SK-N-SH (cell line): ENCODE results near the gene NXNL2.

Experiments used
- CHD2 ChIP-seq: fragments of 150-350 bp; IDR thresholded peaks from 2 replicates; pipeline ENCODE4 v1.6.1; 2018; ENCODE audit warnings: low read length; ENCODE audit not compliant: partially characterized antibody
- EP300 ChIP-seq, 2 experiments: IDR thresholded peaks; 2 replicates each; pipeline versions ENCODE4 v1.4.0 to v1.6.1; 2012; ENCODE audit warnings: borderline replicate concordance in 1 of 2, low read depth in 1 of 2, low read length in 1 of 2
- GATA2 ChIP-seq: sonication (generic); formaldehyde crosslinking; IDR thresholded peaks from 2 replicates; pipeline ENCODE4 v1.5.0; 2020; ENCODE audit warnings: mild to moderate bottlenecking, missing genetic modification reagents
- POLR2AphosphoS5 ChIP-seq: IDR thresholded peaks from 2 replicates; pipeline ENCODE4 v1.6.1; 2012; ENCODE audit warnings: low read depth, low read length
- RCOR1 ChIP-seq: fragments of 150-350 bp; IDR thresholded peaks from 2 replicates; pipeline ENCODE4 v1.6.1; 2017; ENCODE audit warnings: antibody characterized with exemption, low read length
- REST ChIP-seq: IDR thresholded peaks from 2 replicates; pipeline ENCODE4 v1.6.1; 2012; ENCODE audit warnings: mild to moderate bottlenecking, low read depth, low read length, moderate library complexity
- TEAD4 ChIP-seq: IDR thresholded peaks from 2 replicates; pipeline ENCODE4 v1.4.0; 2012; ENCODE audit warnings: mild to moderate bottlenecking, borderline replicate concordance; ENCODE audit not compliant: insufficient read depth
- USF1 ChIP-seq: IDR thresholded peaks from 2 replicates; pipeline ENCODE4 v1.4.0; 2012; ENCODE audit warnings: low read depth, borderline replicate concordance
- YY1 ChIP-seq: IDR thresholded peaks from 2 replicates; pipeline ENCODE4 v1.4.0; 2012; ENCODE audit warnings: low read depth, mild to moderate bottlenecking
- ZBTB33 ChIP-seq: IDR thresholded peaks from 2 replicates; pipeline ENCODE4 v1.4.0; 2012; ENCODE audit warnings: low read depth, borderline replicate concordance
- TF ChIP-seq, protein P1 (sequence below): fragments of 200-600 bp; sonication (generic); IDR thresholded peaks from 2 replicates; pipeline ENCODE4 v1.6.1; 2017; ENCODE audit warnings: antibody characterized with exemption, mild to moderate bottlenecking, moderate library complexity

GRCh38 chr9:88586452-88586851 lies 51.5 kb downstream of the NXNL2 start:
- TF ChIP-seq, protein P1, sequence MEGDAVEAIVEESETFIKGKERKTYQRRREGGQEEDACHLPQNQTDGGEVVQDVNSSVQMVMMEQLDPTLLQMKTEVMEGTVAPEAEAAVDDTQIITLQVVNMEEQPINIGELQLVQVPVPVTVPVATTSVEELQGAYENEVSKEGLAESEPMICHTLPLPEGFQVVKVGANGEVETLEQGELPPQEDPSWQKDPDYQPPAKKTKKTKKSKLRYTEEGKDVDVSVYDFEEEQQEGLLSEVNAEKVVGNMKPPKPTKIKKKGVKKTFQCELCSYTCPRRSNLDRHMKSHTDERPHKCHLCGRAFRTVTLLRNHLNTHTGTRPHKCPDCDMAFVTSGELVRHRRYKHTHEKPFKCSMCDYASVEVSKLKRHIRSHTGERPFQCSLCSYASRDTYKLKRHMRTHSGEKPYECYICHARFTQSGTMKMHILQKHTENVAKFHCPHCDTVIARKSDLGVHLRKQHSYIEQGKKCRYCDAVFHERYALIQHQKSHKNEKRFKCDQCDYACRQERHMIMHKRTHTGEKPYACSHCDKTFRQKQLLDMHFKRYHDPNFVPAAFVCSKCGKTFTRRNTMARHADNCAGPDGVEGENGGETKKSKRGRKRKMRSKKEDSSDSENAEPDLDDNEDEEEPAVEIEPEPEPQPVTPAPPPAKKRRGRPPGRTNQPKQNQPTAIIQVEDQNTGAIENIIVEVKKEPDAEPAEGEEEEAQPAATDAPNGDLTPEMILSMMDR: no peak
- TF ChIP-seq ZBTB33: no peak
- no peak for TF ChIP-seq TEAD4
- TF ChIP-seq USF1: no peak
- TF ChIP-seq GATA2 (CRISPR knock-in tag): no peak
- TF ChIP-seq EP300 (IDR thresholded peaks at IDR 0.05; ENCODE audit: borderline replicate concordance in 1 of 2, low read depth in 1 of 2, low read length in 1 of 2): no peak
- no peak for TF ChIP-seq YY1
- no peak for TF ChIP-seq POLR2AphosphoS5
- TF ChIP-seq REST: no peak
- no peak for TF ChIP-seq CHD2
- TF ChIP-seq RCOR1: no peak
